Adrenal gland (tissue), 5 donors: ENCODE measurements around the gene NUAK2.

Source experiments
- CTCF ChIP-seq, 6 experiments: fragments of 450-650 bp in 4 of 6; fragments of 200-600 bp in 2 of 6; sonication (generic) in 1 of 6; IDR thresholded peaks; 1 replicate in 5 of 6; 2 replicates in 1 of 6; pipeline versions ENCODE4 v1.5.1 to v1.8.0; 2016 to 2021; ENCODE audit warnings: antibody characterized with exemption in 6 of 6, mild to moderate bottlenecking in 2 of 6, moderate library complexity in 1 of 6
- POLR2A ChIP-seq, 2 donors: fragments of 450-650 bp; IDR thresholded peaks; one replicate each; pipeline ENCODE4 v1.6.1; 2017; ENCODE audit warnings: antibody characterized with exemption in 2 of 2, mild to moderate bottlenecking in 2 of 2, moderate library complexity in 1 of 2
- donor health status: DM: no; HTN: no; CAD: no.

- TF ChIP-seq CTCF (IDR thresholded peaks at IDR 0.05) (no peak), POLR2A (IDR thresholded peaks at IDR 0.05) (no peak)
These were observed 44.9 kb downstream of the NUAK2 start for GRCh38 chr1:205276689-205277065.
